GM12864 (cell line): ENCODE data around the gene CAMKK1.

Source experiments
- DNase-seq: peaks from one replicate; pipeline ENCODE4 v3.0.0-alpha.2; 2011; ENCODE audit warnings: low read depth
- H3K4me3 ChIP-seq: 2 replicates; pipeline ENCODE4 v1.5.1; 2011; ENCODE audit warnings: mild to moderate bottlenecking, low read depth, low read length, control low read depth
- TF ChIP-seq, protein P1 (sequence below): IDR thresholded peaks from 2 replicates; pipeline ENCODE4 v1.5.1; 2011; ENCODE audit warnings: low read depth, mild to moderate bottlenecking, moderate library complexity, low read length, control low read depth, inconsistent platforms; ENCODE audit errors: missing control alignments

CAMKK1 gene

GRCh38 chr17:3867106-3867505 lies 25.7 kb downstream of the CAMKK1 start:
- no peak for DNase-seq
- TF ChIP-seq, protein P1, sequence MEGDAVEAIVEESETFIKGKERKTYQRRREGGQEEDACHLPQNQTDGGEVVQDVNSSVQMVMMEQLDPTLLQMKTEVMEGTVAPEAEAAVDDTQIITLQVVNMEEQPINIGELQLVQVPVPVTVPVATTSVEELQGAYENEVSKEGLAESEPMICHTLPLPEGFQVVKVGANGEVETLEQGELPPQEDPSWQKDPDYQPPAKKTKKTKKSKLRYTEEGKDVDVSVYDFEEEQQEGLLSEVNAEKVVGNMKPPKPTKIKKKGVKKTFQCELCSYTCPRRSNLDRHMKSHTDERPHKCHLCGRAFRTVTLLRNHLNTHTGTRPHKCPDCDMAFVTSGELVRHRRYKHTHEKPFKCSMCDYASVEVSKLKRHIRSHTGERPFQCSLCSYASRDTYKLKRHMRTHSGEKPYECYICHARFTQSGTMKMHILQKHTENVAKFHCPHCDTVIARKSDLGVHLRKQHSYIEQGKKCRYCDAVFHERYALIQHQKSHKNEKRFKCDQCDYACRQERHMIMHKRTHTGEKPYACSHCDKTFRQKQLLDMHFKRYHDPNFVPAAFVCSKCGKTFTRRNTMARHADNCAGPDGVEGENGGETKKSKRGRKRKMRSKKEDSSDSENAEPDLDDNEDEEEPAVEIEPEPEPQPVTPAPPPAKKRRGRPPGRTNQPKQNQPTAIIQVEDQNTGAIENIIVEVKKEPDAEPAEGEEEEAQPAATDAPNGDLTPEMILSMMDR: no peak
- H3K4me3 ChIP-seq: no peak overlapping the region

DNA sequence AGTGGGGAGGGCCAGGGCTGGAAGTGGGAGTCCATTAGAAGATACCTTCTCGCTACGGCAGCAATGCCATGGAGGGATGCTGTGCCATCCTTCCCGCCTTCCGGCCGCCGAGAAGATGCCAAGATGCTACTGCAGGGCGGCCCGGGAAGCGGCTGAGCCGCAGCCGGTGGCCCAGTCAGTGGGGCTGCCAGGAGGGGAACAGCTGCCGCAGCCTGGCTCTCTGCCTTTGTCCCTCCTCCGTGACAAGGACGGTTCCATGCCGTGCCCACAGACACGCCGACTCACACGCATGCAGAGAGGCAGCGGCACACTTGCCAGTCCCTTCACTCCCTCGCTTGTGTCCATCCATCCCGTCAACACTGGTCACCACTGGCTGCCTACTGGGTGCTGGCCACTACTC lies 26.6 kb downstream of the CAMKK1 start:
- DNase-seq: no peak
- H3K4me3 ChIP-seq: no peak overlapping the region
- TF ChIP-seq, protein P1: no peak

DNA sequence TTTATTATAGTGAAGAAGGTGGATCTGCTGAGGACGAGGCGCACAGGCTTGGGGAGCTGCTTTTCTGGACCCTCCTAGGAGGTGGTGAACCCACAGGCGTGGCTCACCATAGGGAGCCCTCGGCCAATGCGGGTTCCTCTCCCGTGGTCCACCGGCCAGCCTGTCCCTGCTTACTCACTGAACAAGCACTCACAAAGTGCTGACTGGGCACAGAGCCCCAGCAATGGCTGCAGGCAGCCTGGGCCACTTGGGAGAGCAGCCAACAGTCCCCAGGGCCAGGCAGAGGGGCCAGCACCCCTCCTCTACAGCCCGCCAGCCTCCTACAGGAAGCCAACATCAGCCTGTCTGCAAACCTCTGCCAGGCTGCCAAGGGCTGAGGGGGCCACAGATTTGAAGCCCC lies 27.7 kb downstream of the CAMKK1 start:
- no peak for DNase-seq
- TF ChIP-seq, protein P1: no peak
- H3K4me3 ChIP-seq: no peak overlapping the region

GRCh38 chr17:3864534-3864933 lies 28.3 kb downstream of the CAMKK1 start:
- H3K4me3 ChIP-seq: no peak overlapping the region
- no peak for DNase-seq
- TF ChIP-seq, protein P1: no peak

DNA sequence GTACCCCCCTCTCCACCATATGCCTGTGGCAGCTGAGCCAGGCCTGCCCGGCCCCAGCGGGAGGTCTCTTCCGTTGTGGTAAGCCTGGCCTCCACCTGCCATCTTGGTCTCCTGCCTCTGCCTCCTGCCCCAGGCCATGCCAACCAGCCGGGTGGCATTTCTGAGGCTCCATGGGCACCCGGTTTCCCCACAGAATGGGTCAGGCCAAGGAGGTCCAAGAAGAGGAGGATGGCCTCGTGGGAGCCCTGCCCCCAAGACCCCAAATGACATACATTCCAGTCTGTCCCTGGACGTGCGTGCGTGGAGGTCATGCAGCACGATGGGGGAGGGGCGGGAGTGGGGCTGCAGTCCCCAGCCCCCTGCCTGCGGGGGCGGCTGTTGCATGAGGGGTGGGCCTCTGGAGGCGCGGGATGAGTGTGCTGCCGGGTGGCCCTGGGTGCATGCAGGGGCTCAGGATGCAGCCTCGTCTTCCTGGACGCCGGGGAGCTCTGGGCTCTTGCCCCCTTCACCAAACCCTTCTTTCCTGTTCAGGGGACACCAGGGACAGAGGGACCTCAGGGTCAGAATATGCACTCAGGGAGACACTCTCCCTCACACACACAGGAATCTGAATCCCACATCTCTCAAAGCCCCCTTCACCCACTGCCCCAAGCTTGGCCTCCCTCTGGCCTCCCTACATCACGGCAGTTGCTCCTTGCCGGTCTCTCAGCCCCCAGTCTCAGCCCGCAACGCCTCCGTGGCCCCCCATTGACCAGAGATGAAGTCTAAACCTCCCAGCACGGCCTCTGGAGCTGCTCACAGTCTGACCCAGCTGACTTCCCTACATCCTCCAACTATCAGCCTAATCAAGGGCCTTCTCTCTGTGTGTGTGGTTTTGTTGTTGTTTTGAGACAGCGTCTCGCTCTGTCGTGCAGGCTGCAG lies 30.8 kb downstream of the CAMKK1 start:
- DNase-seq: no peak
- TF ChIP-seq, protein P1: no peak
- no peak overlapping the region for H3K4me3 ChIP-seq

- DNase-seq: no peak
- TF ChIP-seq, protein P1: no peak
- H3K4me3 ChIP-seq: no peak overlapping the region
Measured at GRCh38 chr17:3860939-3861700, 31.7 kb downstream of the CAMKK1 start.
